HG03457 (cell line): ENCODE results near the gene CFAP46.
"Not testable (repeated sequence)": the region's sequence is repeated elsewhere in the genome, so short reads cannot be mapped to it uniquely, and the experiment has no call there.

Experiments
- ATAC-seq: cut with Tn5 transposase; IDR thresholded peaks from one replicate; pipeline ENCODE4 v1.9.1; 2021; ENCODE audit warnings: moderate number of reproducible peaks; ENCODE audit not compliant: unreplicated experiment

Gene CFAP46

GRCh38 chr10:132793871-132794849, 148.2 kb downstream of the CFAP46 start:
- no peak for ATAC-seq

DNA sequence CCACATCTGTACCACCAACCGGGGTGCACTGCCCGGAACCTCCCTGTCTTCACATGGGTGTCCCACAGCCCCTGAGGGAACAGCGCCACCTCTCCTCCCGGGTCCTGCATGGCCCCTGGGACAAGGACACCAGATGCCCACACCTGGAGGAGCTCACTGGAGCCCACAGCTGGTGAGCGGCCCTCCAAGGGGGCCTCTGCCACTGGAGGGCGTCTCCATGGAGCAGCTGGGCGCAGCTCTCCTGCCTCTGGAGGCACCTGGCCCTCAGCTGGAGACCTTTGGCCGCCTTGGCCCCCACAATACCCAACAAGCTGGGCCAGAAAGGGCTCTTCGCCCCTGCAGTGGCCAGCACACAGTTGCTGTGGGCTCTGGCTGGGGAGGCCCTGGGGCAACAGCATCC, 149.2 kb downstream of the CFAP46 start:
- ATAC-seq: no peak

- ATAC-seq: no peak
These were observed 149.6 kb downstream of the CFAP46 start for GRCh38 chr10:132792796-132793195.

- not testable (repeated sequence) for ATAC-seq
These were observed 150.3 kb downstream of the CFAP46 start for GRCh38 chr10:132792099-132792498.

DNA sequence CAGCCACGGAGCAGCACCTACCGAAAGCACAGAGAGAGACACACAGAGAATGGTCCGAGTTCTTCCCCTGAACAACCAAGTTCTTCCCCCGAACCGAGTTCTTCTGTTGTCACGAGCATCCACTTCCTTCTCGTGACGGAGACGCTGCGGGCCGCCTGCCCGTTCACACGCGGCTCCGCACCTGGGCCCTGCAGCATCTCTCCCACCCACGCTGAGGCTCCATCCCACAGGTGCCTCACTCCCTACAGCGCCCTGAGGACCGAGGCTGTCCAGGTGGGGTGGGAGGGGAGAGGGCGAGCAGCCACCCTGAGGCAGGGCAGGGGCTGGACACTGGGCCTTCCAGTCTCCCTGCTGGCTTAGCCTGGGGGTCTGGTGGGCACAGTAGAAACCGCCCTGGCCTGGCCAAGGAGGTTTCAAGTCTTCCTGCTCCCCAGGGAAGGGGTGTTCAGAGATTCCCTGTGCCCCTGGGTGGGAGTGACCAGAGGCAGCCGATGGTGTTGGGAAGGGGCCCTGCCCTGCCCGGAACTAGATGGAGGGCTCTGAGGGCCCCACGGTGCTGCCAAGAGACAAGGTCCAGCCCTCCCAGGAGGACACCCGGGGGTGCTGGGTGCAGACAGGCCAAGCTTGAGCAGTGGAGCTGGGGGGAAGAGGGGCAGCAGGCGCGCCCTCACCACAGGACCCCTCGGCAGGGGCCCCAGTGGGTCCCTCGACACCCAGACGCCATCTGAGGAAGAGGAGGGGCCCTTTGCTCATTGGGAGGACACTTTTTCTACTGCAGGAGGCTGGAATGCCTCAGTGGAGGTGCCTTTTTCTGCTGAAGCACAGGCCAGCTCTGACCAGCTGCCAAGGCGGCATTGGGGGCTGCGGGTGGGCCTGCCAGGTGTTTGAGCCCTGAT, 151.2 kb downstream of the CFAP46 start:
- no peak for ATAC-seq

GRCh38 chr10:132790470-132790869, 151.9 kb downstream of the CFAP46 start:
- no peak for ATAC-seq

DNA sequence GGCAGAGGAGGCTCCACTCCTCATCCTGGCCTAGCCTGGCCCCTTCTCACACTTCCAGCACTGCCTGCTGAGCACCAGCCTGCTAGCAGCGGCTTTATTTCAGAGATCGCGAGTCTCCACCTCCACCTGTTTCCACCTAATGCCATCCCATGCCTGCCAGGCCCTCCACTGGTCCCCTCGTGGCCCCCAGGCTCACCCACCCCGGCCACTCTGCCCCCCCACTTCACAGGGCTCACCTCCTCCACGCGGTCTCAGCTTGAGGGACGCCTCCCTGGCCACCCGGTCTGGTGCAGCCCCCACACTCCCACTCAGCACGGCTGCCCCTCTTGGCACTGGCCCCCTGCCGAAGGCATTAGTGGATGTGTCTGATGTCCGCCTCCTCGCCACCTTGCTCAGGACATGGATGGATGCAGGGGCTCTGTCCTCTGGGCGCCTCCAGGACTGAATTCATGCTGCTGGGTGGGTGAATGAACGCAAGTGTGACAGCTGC, 152.7 kb downstream of the CFAP46 start:
- ATAC-seq: no peak

DNA sequence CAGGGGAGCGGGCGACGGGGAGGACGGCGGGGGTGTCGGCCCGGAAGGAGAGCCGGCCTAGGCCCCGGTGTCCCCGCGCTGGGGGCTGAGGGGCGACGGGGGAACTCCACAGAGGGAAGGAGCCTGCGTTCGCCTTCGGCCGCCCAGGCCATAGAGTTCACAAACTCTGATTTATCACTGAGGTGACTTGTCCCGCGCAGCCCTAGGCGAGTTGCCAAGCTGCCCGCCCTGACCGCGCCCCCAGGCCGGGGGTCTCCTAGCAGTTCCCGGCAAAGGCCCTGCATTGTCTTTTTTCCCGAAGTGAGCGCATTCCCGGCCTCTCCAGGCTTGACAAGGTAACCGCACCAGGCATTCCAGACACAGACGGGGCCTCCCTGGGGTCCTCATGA, 153.5 kb downstream of the CFAP46 start:
- no peak for ATAC-seq

DNA sequence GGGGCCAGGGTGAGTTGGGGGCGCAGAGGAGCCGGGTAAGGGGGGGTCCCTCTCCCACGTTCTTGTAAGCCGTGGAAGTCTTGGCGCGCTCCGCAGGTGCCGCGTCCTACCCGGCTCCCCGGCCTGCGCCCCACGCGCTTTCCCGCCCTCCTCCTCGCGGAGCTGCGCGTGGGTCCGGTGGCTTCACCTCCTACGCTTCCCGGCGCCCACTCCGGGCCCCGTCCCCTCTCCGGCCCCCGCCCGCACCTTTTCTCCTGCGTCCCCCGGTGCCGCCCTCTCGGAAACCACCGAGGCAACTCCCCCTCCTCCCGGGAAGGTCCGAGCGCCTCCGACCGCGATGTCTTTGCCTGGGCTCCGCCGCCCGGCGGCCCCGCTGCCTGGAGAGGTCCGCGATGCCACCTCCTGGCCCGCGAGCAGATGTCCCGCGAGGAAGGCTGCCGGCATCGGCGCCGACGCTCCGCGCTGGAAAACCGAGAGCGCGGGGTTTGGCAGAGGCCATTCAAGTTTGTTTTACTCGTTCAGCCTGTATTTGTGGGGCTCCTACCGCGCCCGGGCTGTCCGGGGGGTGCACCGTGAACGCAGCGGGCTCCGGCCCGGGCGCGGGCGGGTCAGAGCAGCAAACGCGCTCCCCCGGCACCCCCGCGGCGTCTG, 154.1 kb downstream of the CFAP46 start:
- ATAC-seq: no peak

- ATAC-seq: no peak
These were observed 154.7 kb downstream of the CFAP46 start for GRCh38 chr10:132787495-132788179.

- no peak for ATAC-seq
These were observed 155.4 kb downstream of the CFAP46 start for GRCh38 chr10:132786884-132787494.

DNA sequence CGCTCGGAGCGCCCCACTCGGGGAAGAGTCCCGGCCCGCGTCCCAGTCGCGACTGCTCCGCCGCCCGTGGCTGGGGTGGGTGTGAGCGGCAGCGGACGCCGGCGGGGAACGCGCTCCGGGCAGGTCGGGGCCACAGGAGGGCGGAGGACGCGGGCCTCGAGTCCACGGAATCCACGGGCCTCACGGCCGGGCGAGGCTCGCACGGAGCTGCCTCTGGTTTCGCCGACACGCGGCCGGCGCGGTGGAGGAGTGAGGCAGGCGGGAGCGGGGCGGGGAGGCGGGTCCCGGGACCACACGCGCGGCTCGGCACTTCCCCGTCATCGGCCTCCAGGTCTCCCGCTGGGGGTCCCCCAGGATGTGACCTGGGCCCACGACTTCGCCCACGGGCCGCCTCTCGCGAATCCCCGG, 155.9 kb downstream of the CFAP46 start:
- ATAC-seq: no peak

DNA sequence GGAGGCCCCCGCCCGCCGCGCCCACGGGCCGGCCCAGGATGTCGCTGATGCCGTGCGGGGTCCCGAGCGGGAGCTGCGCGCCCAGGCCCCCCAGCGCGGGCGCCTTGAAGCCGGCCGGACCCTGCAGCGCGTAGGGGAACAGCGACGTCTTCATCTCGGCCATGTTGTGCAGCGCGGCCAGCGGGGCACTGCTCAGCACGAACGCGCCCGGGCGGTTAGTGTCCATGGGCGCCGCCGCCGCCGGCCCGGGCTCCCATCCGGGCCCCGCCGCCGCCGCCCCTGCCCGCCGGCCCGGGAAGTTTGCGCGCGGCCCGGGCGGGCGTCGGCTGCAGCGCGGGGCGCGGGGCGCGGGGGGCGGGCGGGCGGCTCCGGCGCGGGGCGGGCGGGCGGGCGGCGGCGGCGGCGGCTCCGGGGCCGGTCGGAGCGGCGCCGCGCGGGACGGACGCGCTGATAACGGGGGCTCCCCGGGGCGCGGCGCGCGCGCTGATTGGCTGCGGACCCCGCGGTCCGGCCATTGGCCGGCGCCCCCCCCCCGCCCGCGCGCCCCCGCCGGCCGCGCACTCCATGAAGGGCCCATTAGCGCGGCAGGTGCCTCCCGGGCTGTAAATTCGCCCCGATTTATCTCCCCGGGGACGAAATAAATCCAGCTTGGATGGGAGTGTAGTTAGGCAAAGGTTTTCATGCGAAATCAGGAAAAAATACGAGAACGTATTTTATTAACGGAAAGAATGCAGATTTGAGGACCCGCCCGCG, 156.5 kb downstream of the CFAP46 start, which contains the start of gene NKX6-2:
TSS of gene NKX6-2 (minus strand) at position 425 of the 753 bp plus-strand sequence. CDS start at position 226, 199 bp downstream.
- ATAC-seq: no peak

DNA sequence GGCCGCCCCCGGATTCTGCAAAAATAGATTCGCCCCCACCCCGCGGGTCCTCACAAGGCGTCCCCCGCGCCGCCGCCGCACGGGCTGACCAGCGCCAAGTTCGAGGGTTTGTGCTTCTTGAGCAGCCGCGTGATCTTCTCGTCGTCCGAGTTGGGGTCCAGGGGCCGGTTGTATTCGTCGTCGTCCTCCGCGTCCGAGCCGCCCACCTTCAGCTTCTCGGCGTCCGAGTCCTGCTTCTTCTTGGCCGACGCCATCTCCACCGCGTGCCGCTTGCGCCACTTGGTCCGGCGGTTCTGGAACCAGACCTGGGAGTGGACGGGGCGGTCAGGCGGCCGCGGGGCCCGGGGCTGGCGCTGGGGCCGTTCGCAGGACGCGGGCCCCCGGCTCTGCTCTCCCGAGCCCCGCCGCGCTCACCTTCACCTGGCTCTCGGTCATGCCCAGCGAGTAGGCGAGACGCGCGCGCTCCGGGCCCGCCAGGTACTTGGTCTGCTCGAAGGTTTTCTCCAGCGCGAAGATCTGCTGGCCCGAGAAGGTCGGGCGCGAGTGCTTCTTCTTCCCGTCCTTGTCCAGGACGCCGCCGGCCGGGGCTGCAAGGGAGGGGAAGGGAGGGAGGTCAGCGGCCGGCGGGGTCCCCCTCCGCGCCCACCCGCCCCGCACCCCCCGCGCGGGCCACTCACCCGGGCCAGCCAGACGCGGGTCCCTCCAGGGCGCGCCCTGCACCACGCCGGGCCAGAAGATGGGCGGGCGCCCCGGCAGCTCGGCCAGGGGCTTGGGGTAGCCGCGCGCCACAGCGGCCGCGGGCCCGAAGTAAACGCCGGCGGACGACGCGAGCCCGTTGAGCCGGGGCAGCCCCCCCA, 157.3 kb downstream of the CFAP46 start:
- no peak for ATAC-seq

- ATAC-seq: no peak
These were observed 158.2 kb downstream of the CFAP46 start for GRCh38 chr10:132783940-132784865.

DNA sequence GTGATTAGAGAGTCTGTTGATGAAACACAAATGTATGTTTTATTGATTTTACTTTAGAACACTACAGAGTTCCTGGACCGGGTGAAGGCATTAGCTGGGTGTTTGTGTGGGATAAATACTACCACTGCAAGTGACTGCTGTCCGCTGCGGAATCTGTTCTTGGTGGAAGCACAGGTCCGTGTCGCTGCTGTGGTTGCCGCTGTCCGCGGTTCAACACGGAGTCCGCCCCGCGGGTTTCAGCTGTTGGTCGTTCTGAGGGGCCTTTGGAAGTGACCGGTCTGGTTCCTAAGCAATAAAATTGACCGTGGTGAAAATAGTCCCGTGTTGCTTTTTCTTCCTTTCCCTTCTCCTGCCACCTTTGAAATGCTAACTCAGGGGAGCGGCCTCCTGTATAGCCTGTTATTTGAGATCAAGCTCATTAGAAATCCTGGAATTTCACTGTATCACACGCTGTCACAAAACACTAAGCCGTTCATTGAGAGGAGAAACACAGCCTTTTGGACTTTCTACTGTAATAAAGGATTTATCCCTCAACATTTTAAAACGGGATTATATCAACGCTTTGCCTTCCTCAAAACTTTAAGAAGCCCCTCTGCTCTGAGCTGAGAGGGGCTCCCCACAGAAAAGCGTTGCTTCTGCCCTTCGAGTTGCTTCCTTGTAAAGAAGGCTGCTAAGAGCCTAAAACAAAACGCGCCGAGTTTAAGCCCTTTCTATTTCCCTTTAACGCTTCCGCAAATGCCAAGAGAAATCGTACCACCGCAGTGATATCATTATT, 159.0 kb downstream of the CFAP46 start:
- ATAC-seq: no peak
